ENCODE data around the gene ZC3H4. TPM values are rescaled to one million over a fixed set of nuclear protein-coding genes. Genes with fewer than 3 reads are reported as not detected.
"Not testable (repeated sequence)": the region's sequence is repeated elsewhere in the genome, so short reads cannot be mapped to it uniquely, and the experiment has no call there.

Gene ZC3H4
- polyA plus RNA-seq, 1 donor from 2014 or later, result 3.5 TPM

DNA sequence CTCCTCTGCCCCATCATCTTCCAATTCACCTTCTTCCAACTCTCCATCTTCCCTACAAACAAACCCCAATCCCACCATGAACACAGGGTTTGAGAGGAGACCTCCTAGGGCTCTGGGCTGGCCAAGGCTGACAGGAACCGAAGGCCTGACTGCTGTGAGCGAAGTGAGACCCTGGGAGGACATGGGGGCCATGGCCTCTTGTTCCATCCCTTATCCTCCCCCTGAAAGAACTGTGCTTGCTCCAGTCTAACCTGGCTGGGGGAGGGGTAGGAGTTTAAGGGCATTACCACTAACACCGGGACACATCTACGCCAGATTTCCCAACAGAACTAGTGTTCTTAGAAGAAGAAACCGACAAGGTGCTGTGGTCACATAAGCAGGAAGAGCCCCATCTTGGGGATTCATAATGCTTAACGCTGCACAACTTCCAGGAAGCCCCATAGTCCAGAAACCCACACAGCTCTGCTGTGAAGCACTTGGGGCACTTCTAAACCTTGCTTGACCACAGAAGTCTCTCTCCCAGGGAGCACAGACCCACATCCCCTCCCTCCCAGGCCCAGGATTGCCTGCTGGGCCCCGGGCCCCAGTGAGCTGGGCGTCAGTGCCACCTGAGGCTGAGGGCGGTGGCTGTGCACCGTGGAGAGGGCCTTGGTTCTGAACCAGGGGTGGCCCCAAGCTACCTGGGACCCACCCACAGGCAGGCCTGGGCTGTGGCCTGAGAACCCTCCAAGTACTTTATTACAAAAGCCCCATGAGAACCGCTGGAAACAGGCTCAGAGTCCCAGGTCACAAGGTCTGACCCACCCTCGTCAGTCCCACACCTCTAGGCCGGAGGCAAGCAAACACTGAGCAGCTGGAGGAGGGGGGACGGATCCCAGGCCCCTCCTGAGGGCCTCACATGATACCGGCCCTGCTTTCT lies 18.8 kb downstream of the ZC3H4 start:
- Mint-ChIP-seq H3K27ac (peak overlapping the region; percentile 72 to 92 (median 91)), H3K4me1 (peaks cover 26 to 34% (median 31%) of the 10 kb centered on the region in 3 donors), H3K9me3 (no peaks in the 10 kb centered on the region), H3K4me3 (peak overlapping the region; percentile 42 to 91 (median 78)), H3K36me3 (peaks cover 2% of the 10 kb centered on the region), H3K27me3 (no peaks in the 10 kb centered on the region)

DNA sequence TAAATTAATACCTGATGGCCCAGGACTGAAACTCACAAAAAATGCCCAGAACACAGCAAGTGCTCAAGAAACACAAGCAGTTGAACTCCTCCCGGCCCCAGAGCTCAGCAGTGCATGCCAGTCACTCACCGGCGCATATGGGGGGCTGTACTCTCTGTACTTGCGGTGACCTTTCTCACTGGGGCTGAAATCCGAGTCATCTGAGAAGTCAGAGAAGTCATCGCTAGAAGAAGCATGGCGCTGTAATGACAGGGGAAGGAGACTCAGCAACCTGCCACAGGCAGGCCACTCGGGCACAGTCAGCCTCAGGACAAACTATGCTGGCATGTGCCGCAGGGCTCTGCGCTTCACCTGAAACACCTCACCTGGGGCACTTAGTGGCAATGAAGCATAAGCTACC lies 19.7 kb downstream of the ZC3H4 start:
- H3K27ac Mint-ChIP-seq, result peak overlapping the region; percentile 72 to 94 (median 92)
- H3K27me3 Mint-ChIP-seq, result no peaks in the 10 kb centered on the region
- peaks cover 26 to 34% (median 31%) of the 10 kb centered on the region in 3 donors for H3K4me1 Mint-ChIP-seq
- peaks cover 4% of the 10 kb centered on the region for H3K36me3 Mint-ChIP-seq
- no peaks in the 10 kb centered on the region for H3K9me3 Mint-ChIP-seq
- H3K4me3 Mint-ChIP-seq, result peak overlapping the region; percentile 34 to 91 (median 74)

GRCh38 chr19:47093254-47093653 lies 20.3 kb downstream of the ZC3H4 start:
- peak overlapping the region in 1 of 4 donors; percentile 91 for H3K4me3 Mint-ChIP-seq
- no peaks in the 10 kb centered on the region for H3K27me3 Mint-ChIP-seq
- H3K36me3 Mint-ChIP-seq, result peaks cover 4% of the 10 kb centered on the region
- peaks cover 26 to 34% (median 29%) of the 10 kb centered on the region in 3 donors for H3K4me1 Mint-ChIP-seq
- H3K27ac Mint-ChIP-seq, result peak overlapping the region; percentile 72 to 94 (median 92)
- no peaks in the 10 kb centered on the region for H3K9me3 Mint-ChIP-seq

DNA sequence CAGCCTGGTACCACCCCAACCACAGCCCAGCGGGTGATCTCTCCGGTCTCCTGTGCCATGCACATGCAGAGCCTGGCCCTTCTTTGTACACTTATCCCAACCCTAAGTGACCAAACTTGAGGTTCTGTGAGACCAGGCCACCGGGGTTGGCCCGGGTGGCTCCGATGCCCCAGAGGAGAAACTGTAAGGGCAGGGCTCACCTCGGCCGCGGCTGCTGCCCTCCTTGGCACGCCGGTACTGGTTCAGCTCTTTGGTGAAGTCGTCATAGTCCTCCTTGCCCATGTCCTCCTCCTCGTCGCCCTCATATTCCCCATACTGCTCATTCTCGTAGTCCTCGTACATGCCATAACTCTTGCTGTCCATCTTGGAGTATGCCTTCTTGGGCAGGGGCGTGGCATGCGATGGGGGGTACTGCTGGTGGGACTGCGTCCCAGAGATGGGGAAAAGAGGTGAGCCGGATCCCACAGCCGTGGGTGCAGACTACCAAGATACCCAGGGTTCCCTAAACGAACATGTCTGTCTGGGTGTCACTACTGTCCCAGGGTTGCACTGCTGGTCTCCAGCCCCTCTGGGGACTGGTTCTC lies 23.7 kb downstream of the ZC3H4 start:
- no peak overlapping the region for H3K4me3 Mint-ChIP-seq
- H3K27ac Mint-ChIP-seq, result no peak overlapping the region
- H3K36me3 Mint-ChIP-seq, result peaks cover 8% of the 10 kb centered on the region
- peaks cover 20 to 26% (median 23%) of the 10 kb centered on the region in 3 donors for H3K4me1 Mint-ChIP-seq
- no peaks in the 10 kb centered on the region for H3K9me3 Mint-ChIP-seq
- no peaks in the 10 kb centered on the region for H3K27me3 Mint-ChIP-seq

DNA sequence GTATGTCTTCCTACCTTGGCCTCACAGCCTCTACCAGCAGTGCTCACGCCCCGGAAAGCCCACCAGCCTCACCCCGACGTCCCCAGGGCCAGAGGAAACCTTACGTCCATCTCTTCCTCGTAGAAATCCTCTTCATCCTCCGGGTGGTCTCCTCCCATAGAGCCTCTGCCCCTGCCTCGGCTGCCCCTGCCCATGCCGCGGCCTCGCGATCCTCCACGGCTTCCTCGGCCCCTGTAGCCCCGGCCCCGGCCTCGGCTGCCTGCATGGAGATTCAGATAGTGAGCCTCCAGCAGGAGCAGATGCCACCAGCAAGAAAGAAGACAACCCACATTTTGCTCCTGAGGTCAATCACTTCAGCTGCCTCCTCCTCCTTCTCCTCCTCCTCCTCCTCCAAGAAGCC lies 27.3 kb downstream of the ZC3H4 start:
- Mint-ChIP-seq H3K27me3 (no peaks in the 10 kb centered on the region), H3K9me3 (no peaks in the 10 kb centered on the region), H3K27ac (peak overlapping the region in 2 of 3 donors; percentile 43 to 73), H3K4me1 (peaks cover 2 to 9% (median 8%) of the 10 kb centered on the region in 3 donors), H3K36me3 (peaks cover 12% of the 10 kb centered on the region), H3K4me3 (peak overlapping the region in 1 of 4 donors; percentile 37)

DNA sequence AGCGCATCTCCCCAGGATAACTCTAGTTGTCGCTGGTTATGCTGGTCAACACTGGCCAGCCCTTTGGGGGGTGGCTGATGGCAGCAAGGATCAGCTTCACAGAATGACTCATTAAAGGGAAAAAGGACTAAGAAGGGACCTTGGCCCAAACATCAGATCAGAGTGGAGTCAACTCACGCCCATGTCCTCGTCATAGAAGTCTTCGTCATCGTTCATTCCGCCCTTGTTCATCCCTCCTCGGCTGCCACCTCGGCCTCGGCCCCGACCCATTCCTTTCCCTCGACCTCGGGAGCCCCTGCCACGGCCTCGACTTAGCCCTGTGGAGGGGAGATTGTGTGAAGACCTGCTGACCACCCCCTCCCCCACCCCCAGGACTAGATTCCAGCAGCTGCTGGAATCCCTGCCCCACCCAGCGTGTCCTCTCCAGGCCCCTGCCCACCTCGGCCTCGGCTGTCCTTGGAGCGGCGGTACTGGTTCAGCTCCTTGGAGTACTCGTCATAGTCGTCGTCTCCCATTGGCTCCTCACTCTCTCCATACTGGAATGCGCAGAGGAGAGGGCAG lies 28.6 kb downstream of the ZC3H4 start:
- no peaks in the 10 kb centered on the region for H3K27me3 Mint-ChIP-seq
- no peak overlapping the region for H3K27ac Mint-ChIP-seq
- H3K4me1 Mint-ChIP-seq, result peaks cover 2 to 8% (median 3%) of the 10 kb centered on the region in 3 donors
- no peak overlapping the region for H3K4me3 Mint-ChIP-seq
- H3K9me3 Mint-ChIP-seq, result no peaks in the 10 kb centered on the region
- peaks cover 10% of the 10 kb centered on the region for H3K36me3 Mint-ChIP-seq

- Mint-ChIP-seq H3K9me3 (no peaks in the 10 kb centered on the region), H3K27ac (no peak overlapping the region), H3K4me1 (peaks cover 2 to 8% (median 3%) of the 10 kb centered on the region in 3 donors), H3K27me3 (no peaks in the 10 kb centered on the region), H3K36me3 (peaks cover 8% of the 10 kb centered on the region), H3K4me3 (no peak overlapping the region)
Observed at GRCh38 chr19:47082493-47082892, 31.1 kb downstream of the ZC3H4 start.

DNA sequence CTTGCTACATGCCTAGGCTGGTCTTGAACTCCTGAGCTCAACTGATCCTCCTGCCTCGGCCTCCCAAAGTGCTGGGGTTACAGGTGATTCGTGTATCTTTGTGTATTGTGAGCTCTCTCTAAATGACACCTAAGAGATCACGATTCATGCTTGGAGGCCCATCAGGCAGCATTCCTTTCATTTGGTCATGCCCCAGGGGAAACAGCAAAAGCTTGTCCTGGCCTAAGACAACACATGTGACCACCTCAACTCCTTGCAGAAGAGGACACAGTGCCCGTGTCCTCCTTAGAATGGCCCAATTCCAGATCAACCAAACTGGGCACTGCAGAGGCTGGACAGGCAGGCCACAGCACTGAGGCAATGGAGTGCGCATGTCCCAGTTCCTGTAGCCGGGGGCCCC lies 32.5 kb downstream of the ZC3H4 start:
- H3K4me3 Mint-ChIP-seq, result no peak overlapping the region
- H3K36me3 Mint-ChIP-seq, result peaks cover 8% of the 10 kb centered on the region
- no peaks in the 10 kb centered on the region for H3K9me3 Mint-ChIP-seq
- no peaks in the 10 kb centered on the region for H3K27me3 Mint-ChIP-seq
- H3K27ac Mint-ChIP-seq, result no peak overlapping the region
- H3K4me1 Mint-ChIP-seq, result peaks cover 2 to 4% (median 3%) of the 10 kb centered on the region in 3 donors

DNA sequence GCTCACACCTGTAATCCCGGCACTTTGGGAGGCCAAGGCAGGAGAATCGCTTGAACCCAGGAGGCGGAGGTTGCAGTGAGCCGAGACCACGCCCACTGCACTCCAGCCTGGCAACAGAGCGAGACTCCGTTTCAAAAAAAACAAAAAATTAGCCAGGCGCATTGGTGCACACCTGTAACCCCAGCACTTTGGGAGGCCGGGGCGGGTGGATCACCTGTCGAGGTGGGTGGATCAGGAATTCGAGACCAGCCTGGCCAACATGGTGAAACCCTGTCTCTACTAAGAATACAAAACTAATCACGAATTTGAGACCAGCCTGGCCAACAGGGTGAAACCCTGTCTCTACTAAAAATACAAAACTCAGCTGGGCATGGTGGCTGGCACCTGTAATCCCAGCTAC lies 35.2 kb downstream of the ZC3H4 start:
- H3K9me3 Mint-ChIP-seq, H3K27me3 Mint-ChIP-seq, H3K27ac Mint-ChIP-seq, H3K4me3 Mint-ChIP-seq, H3K4me1 Mint-ChIP-seq, H3K36me3 Mint-ChIP-seq: not testable (repeated sequence)

DNA sequence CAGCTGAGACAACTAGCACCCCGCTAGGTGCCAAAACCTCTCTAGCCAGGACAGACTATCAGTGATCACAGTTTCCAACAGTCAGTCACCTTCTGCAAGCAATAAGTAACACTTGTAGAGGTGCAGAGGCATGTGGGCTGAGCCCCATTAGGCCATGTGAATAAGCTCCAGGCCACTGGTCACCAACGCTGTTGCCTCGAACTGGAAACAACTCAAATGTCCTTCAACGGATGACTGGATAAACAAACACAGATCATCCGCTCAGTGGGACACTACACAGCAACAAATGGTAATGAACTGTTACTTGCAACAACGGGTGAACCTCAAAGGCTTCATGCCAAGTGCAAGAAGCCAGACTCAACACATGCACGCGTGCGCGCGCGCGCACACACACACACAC lies 37.6 kb downstream of the ZC3H4 start:
- no peaks in the 10 kb centered on the region for H3K27me3 Mint-ChIP-seq
- H3K36me3 Mint-ChIP-seq, result no peaks in the 10 kb centered on the region
- H3K9me3 Mint-ChIP-seq, result no peaks in the 10 kb centered on the region
- H3K4me1 Mint-ChIP-seq, result peaks cover 0 to 4% (median 0%) of the 10 kb centered on the region in 3 donors
- H3K4me3 Mint-ChIP-seq, result no peak overlapping the region
- no peak overlapping the region for H3K27ac Mint-ChIP-seq

- H3K27me3 Mint-ChIP-seq, result no peaks in the 10 kb centered on the region
- H3K36me3 Mint-ChIP-seq, result no peaks in the 10 kb centered on the region
- H3K4me1 Mint-ChIP-seq, result peaks cover 0 to 4% (median 0%) of the 10 kb centered on the region in 3 donors
- no peak overlapping the region for H3K4me3 Mint-ChIP-seq
- H3K9me3 Mint-ChIP-seq, result no peaks in the 10 kb centered on the region
- no peak overlapping the region for H3K27ac Mint-ChIP-seq
Observed at GRCh38 chr19:47075179-47075810, 38.3 kb downstream of the ZC3H4 start.

DNA sequence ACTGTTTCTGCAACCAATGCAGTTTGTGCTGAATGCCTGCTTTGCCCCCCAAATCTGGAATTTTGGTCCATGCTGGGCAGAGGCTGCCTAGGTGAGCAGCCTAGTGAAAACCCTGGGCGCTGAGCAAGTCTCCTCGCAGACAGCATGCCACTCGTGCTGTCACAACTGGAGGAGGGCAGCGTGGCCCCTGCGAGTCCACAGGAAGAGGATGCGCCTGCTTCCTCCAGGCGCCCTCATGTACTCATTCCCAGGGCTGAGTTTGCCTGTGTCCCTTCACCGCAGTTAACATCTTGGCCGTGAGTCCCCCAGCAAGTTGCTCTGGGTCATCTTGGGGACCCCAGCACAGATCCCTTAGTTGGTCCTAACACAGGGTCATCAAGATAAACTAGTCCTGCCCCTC lies 39.0 kb downstream of the ZC3H4 start:
- Mint-ChIP-seq H3K27me3 (no peaks in the 10 kb centered on the region), H3K9me3 (no peaks in the 10 kb centered on the region), H3K36me3 (no peaks in the 10 kb centered on the region), H3K4me1 (peaks cover 0 to 4% (median 0%) of the 10 kb centered on the region in 3 donors), H3K27ac (no peak overlapping the region), H3K4me3 (no peak overlapping the region)

DNA sequence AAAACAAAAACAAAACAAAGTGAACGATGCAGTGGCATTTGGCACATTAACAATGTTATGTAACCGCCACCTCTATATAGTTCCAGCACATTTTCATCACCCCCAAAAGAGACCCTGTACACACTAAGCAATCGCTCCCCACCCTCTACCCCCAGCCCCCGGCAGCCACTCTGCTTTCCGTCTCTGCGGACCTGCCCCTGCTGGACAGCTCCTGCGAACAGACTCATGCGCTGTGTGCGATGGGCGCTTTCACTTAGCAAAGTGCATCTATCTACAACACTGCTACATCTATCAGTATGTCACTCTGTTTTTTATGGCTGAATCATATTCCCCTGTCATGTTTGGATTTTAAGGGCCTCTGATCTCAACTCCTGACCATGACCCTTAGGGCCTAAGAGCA lies 40.0 kb downstream of the ZC3H4 start:
- Mint-ChIP-seq H3K4me1 (peaks cover 0 to 4% (median 0%) of the 10 kb centered on the region in 3 donors), H3K27me3 (no peaks in the 10 kb centered on the region), H3K9me3 (no peaks in the 10 kb centered on the region), H3K36me3 (no peaks in the 10 kb centered on the region), H3K27ac (no peak overlapping the region), H3K4me3 (peak overlapping the region in 1 of 4 donors; percentile 51)

DNA sequence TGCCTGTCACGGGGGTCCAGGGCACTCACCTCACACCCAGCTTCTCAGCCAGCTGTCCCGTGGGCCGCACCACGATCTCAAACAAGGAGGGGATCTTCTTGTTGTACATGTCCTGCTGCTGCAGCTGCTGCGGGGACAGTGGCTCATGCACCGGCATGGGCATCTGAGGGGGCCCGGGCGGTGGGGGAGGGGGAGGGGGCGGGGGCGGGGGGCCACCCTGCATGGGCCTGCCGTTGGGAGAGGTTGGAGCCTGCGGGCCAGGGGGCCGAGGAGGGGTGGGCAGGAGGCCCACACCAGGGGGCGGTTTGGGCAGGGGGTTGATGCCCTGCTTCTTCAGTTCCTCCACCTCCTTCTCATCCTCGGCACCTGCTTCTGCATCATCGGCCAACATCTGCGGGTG lies 41.3 kb downstream of the ZC3H4 start:
- H3K4me3 Mint-ChIP-seq, result no peak overlapping the region
- peaks cover 0 to 4% (median 0%) of the 10 kb centered on the region in 3 donors for H3K4me1 Mint-ChIP-seq
- H3K27ac Mint-ChIP-seq, result no peak overlapping the region
- no peaks in the 10 kb centered on the region for H3K36me3 Mint-ChIP-seq
- no peaks in the 10 kb centered on the region for H3K9me3 Mint-ChIP-seq
- H3K27me3 Mint-ChIP-seq, result no peaks in the 10 kb centered on the region

GRCh38 chr19:47071731-47072130 lies 41.8 kb downstream of the ZC3H4 start:
- Mint-ChIP-seq H3K9me3 (no peaks in the 10 kb centered on the region), H3K27ac (no peak overlapping the region), H3K4me1 (peaks cover 0 to 4% (median 0%) of the 10 kb centered on the region in 3 donors), H3K4me3 (no peak overlapping the region), H3K36me3 (no peaks in the 10 kb centered on the region), H3K27me3 (no peaks in the 10 kb centered on the region)
